ENCODE measurements around the gene CEP20.

- no peak for TF ChIP-seq CTCF (IDR thresholded peaks at IDR 0.05)
- no peak for TF ChIP-seq EP300 (IDR thresholded peaks at IDR 0.05; ENCODE audit: borderline replicate concordance in 1 of 2, low read depth in 1 of 2, low read length in 1 of 2)
- TF ChIP-seq TAF1 (IDR thresholded peaks at IDR 0.05; ENCODE audit: borderline replicate concordance, low read depth, low read length): no peak
- no peak for TF ChIP-seq POLR2AphosphoS5 (IDR thresholded peaks at IDR 0.05; ENCODE audit: low read depth, low read length)
- no peak for TF ChIP-seq MAX (IDR thresholded peaks at IDR 0.05; ENCODE audit: low read depth)
- TF ChIP-seq FOXM1 (IDR thresholded peaks at IDR 0.05; ENCODE audit: low read depth): no peak
- TF ChIP-seq MXI1 (IDR thresholded peaks at IDR 0.05; ENCODE audit: low read depth, low read length): no peak
- TF ChIP-seq RAD21 (IDR thresholded peaks at IDR 0.05; ENCODE audit: low read length): no peak
- TF ChIP-seq YY1 (IDR thresholded peaks at IDR 0.05; ENCODE audit: low read depth): no peak
- TF ChIP-seq SMC3 (IDR thresholded peaks at IDR 0.05; ENCODE audit: low read depth, low read length): no peak
- TF ChIP-seq USF1 (IDR thresholded peaks at IDR 0.05; ENCODE audit: borderline replicate concordance, low read depth): no peak
- no peak for TF ChIP-seq REST (IDR thresholded peaks at IDR 0.05; ENCODE audit: low read depth, low read length)
- no peak for TF ChIP-seq RFX5 (IDR thresholded peaks at IDR 0.05; ENCODE audit: low read length)
- no peak for TF ChIP-seq PBX3 (IDR thresholded peaks at IDR 0.05)
Measured at GRCh38 chr16:15855704-15856003, 32.7 kb downstream of the CEP20 start.
